Endodermal cell (in vitro differentiated cells): Measurements from ENCODE around the gene NFE2L3. TPM values are rescaled to one million over a fixed set of nuclear protein-coding genes. Genes with fewer than 3 reads are reported as not detected.

Experiments
- DNase-seq: peaks from one replicate; pipeline ENCODE4 v3.0.0-alpha.2; 2017
- H3K27ac ChIP-seq: 2 replicates; pipeline ENCODE4 v1.5.1; 2013; ENCODE audit warnings: mild to moderate bottlenecking, low read depth, low read length, moderate library complexity
- H3K27me3 ChIP-seq: 2 replicates; pipeline ENCODE4 v1.6.1; 2013; ENCODE audit warnings: mild to moderate bottlenecking, low read length, moderate library complexity; ENCODE audit not compliant: insufficient read depth, control insufficient read depth, poor library complexity, severe bottlenecking
- H3K36me3 ChIP-seq: 2 replicates; pipeline ENCODE4 v1.7.0; 2013; ENCODE audit warnings: mild to moderate bottlenecking, low read length, moderate library complexity; ENCODE audit not compliant: control insufficient read depth, insufficient read depth
- H3K4me1 ChIP-seq: one replicate; pipeline ENCODE4 v1.7.0; 2013; ENCODE audit warnings: low read length; ENCODE audit not compliant: control insufficient read depth, insufficient read depth
- H3K4me3 ChIP-seq: 2 replicates; pipeline ENCODE4 v1.5.1; 2013; ENCODE audit warnings: mild to moderate bottlenecking, low read length, moderate library complexity
- H3K9ac ChIP-seq: 2 replicates; pipeline ENCODE4 v1.6.1; 2013; ENCODE audit warnings: mild to moderate bottlenecking, low read length, moderate library complexity; ENCODE audit not compliant: poor library complexity, severe bottlenecking; ENCODE audit errors: extremely low read depth
- H3K9me3 ChIP-seq: 2 replicates; pipeline ENCODE4 v1.6.1; 2013; ENCODE audit warnings: mild to moderate bottlenecking, low read length, moderate library complexity; ENCODE audit not compliant: control insufficient read depth
- H3K27ac Mint-ChIP-seq: 2 replicates; pipeline ENCODE4 v1.8.0; 2020; ENCODE audit warnings: mixed read lengths
- H3K27me3 Mint-ChIP-seq: 2 replicates; pipeline ENCODE4 v1.8.0; 2021; ENCODE audit warnings: mild to moderate bottlenecking, mixed read lengths; ENCODE audit not compliant: insufficient read depth
- H3K36me3 Mint-ChIP-seq: 2 replicates; pipeline ENCODE4 v1.8.0; 2020; ENCODE audit warnings: low read depth, mixed read lengths
- H3K4me1 Mint-ChIP-seq: 2 replicates; pipeline ENCODE4 v1.8.0; 2020; ENCODE audit warnings: mixed read lengths
- H3K4me3 Mint-ChIP-seq: 2 replicates; pipeline ENCODE4 v1.8.0; 2020; ENCODE audit warnings: mild to moderate bottlenecking, moderate library complexity, mixed read lengths
- H3K9me3 Mint-ChIP-seq: 2 replicates; pipeline ENCODE4 v1.8.0; 2020; ENCODE audit warnings: mild to moderate bottlenecking, mixed read lengths
- CTCF ChIP-seq: fragments of 200-600 bp; sonication (generic); conservative IDR thresholded peaks from 2 replicates; pipeline ENCODE4 v1.5.0; 2021; ENCODE audit warnings: antibody characterized with exemption, mild to moderate bottlenecking
- WGBS, 2 experiments: methylation state at CpG; one replicate each; pipeline versions ENCODE4 v1.1.5 to v1.1.7; 2013; ENCODE audit warnings: missing lambda C conversion rate in 2 of 2, mixed read lengths in 1 of 2; ENCODE audit not compliant: insufficient coverage in 1 of 2, insufficient read length in 1 of 2; 5-methylcytosine and 5-hydroxymethylcytosine counted together
- total RNA-seq, 2 donors: library from RNA; stranded (reverse); fragmentation: NEBNext Ultra II Directional in 1 of 2; extraction: Animal tissue kit (Norgen Biotek cat#: 25700) in 1 of 2; gene quantifications; 2 replicates in 1 of 2; 3 replicates in 1 of 2; pipeline ENCODE4 v1.2.1, GENCODE V29; 2021

The NFE2L3 gene
- total RNA-seq, 2 donors from 2014 or later, result 20.2 to 48.4 TPM

GRCh38 chr7:26200038-26200443 is 48.0 kb downstream of the NFE2L3 start:
- H3K9me3 Mint-ChIP-seq, result no peaks in the 10 kb centered on the region
- Histone ChIP-seq H3K27me3 (no peaks in the 10 kb centered on the region), H3K27ac (peak overlapping the region; percentile 99), H3K36me3 (peaks cover 63% of the 10 kb centered on the region), H3K9ac (peak overlapping the region; percentile 100), H3K4me1 (peaks cover 3% of the 10 kb centered on the region), H3K4me3 (peak overlapping the region; percentile 94), H3K9me3 (no peaks in the 10 kb centered on the region)
- no peaks in the 10 kb centered on the region for H3K27me3 Mint-ChIP-seq
- DNase-seq, result peak; percentile 87
- TF ChIP-seq CTCF, result no peak
- peaks cover 35% of the 10 kb centered on the region for H3K4me1 Mint-ChIP-seq
- H3K36me3 Mint-ChIP-seq, result peaks cover 73% of the 10 kb centered on the region
- 0% methylated on average over 6 to 28 of the region's 29 CpGs for WGBS, 2 experiments
- peak overlapping the region; percentile 100 for H3K4me3 Mint-ChIP-seq
- H3K27ac Mint-ChIP-seq, result peak overlapping the region; percentile 100

- H3K9ac ChIP-seq, result peak within 1 kb of the TSS; percentile 100
- H3K27me3 ChIP-seq, result no peaks in the 10 kb centered on the region
- Mint-ChIP-seq H3K4me3 (peak within 1 kb of the TSS; percentile 100), H3K27ac (peak within 1 kb of the TSS; percentile 100), H3K36me3 (peaks cover 73% of the 10 kb centered on the region), H3K27me3 (no peaks in the 10 kb centered on the region), H3K4me1 (peaks cover 37% of the 10 kb centered on the region), H3K9me3 (no peaks in the 10 kb centered on the region)
- H3K36me3 ChIP-seq, result peaks cover 57% of the 10 kb centered on the region
- H3K27ac ChIP-seq, result peak within 1 kb of the TSS; percentile 99
- WGBS, 2 experiments, result 0 to 1% methylated on average over 20 to 71 of the region's 71 CpGs
- H3K4me3 ChIP-seq, result peak within 1 kb of the TSS; percentile 98
- no peaks in the 10 kb centered on the region for H3K4me1 ChIP-seq
- no peaks in the 10 kb centered on the region for H3K9me3 ChIP-seq
- no peak for TF ChIP-seq CTCF
- peak; percentile 98 for DNase-seq
Measured at GRCh38 chr7:26200444-26201246, 48.6 kb downstream of the NFE2L3 start, which contains the start of gene HNRNPA2B1. TSS of gene HNRNPA2B1 (minus strand) at chr7:26200746. CDS start at chr7:26200577, 169 bp downstream.

- Histone ChIP-seq H3K4me1 (no peaks in the 10 kb centered on the region), H3K9me3 (no peaks in the 10 kb centered on the region), H3K27me3 (no peaks in the 10 kb centered on the region), H3K36me3 (peaks cover 55% of the 10 kb centered on the region), H3K9ac (peak within 1 kb of the TSS; percentile 100), H3K4me3 (peak within 1 kb of the TSS; percentile 98), H3K27ac (peak within 1 kb of the TSS; percentile 99)
- WGBS, 2 experiments, result 0% methylated on average over 2 to 72 of the region's 86 CpGs
- no peaks in the 10 kb centered on the region for H3K27me3 Mint-ChIP-seq
- no peaks in the 10 kb centered on the region for H3K9me3 Mint-ChIP-seq
- peaks cover 29% of the 10 kb centered on the region for H3K4me1 Mint-ChIP-seq
- peak within 1 kb of the TSS; percentile 100 for H3K27ac Mint-ChIP-seq
- H3K4me3 Mint-ChIP-seq, result peak within 1 kb of the TSS; percentile 100
- peaks cover 72% of the 10 kb centered on the region for H3K36me3 Mint-ChIP-seq
- peak; percentile 98 for DNase-seq
- TF ChIP-seq CTCF, result no peak
Measured at GRCh38 chr7:26201247-26202018, 49.4 kb downstream of the NFE2L3 start, which contains the start of gene CBX3. TSS of gene CBX3 (plus strand) at chr7:26201745. CDS start at chr7:26202999, 1,254 bp downstream.
